Peyer's patch (tissue), 4 donors: Measurements from ENCODE around the gene GSAP.

ENCODE experiments used
- POLR2A ChIP-seq, 2 donors: fragments of 450-650 bp; IDR thresholded peaks; one replicate each; pipeline ENCODE4 v1.5.1; 2017; ENCODE audit warnings: antibody characterized with exemption in 2 of 2, mild to moderate bottlenecking in 2 of 2, moderate library complexity in 2 of 2
- TF ChIP-seq, protein P1 (sequence below), 6 experiments: fragments of 450-650 bp in 4 of 6; fragments of 200-600 bp in 2 of 6; sonication (generic) in 1 of 6; IDR thresholded peaks; one replicate each; pipeline ENCODE4 v1.5.1; 2017 to 2019; ENCODE audit warnings: antibody characterized with exemption in 6 of 6, mild to moderate bottlenecking in 3 of 6, moderate library complexity in 1 of 6

DNA sequence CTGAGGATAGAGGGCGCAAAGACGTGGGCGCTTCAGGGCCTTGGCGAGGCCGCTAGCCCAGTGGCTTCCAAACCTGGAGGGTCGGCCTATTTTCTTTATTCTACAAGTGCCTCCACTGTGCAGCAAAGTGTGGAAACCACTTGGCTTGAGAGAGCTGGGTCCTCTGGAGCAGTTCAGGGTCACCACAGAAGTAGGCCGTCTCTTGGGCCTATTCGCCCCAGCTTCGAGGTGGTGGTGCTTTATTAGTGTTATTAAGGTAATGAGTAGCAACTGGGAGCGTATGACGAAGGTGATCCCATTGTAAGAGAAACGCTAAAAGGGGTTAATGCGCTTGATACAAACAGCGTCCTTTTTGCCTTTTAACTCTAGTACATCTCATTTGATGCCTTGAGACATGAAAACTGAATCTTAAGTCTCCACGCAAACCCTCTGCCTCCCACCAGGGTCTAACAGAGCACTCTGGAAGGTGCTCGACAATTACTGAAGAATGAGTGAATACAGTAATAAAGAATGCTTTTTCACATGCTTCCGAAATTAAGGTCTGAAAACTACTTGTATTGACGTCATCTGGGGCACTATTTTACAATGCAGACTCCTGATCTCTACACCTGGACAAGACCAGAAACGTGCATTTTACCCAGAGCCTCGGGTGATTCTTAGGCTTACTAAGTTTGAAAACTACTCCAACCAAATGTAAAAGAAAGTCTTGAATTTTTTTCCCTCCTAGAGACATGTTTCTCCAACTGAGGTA lies 647 bp upstream of the GSAP start:
- no peak for TF ChIP-seq POLR2A (IDR thresholded peaks at IDR 0.05)
- TF ChIP-seq, protein P1, sequence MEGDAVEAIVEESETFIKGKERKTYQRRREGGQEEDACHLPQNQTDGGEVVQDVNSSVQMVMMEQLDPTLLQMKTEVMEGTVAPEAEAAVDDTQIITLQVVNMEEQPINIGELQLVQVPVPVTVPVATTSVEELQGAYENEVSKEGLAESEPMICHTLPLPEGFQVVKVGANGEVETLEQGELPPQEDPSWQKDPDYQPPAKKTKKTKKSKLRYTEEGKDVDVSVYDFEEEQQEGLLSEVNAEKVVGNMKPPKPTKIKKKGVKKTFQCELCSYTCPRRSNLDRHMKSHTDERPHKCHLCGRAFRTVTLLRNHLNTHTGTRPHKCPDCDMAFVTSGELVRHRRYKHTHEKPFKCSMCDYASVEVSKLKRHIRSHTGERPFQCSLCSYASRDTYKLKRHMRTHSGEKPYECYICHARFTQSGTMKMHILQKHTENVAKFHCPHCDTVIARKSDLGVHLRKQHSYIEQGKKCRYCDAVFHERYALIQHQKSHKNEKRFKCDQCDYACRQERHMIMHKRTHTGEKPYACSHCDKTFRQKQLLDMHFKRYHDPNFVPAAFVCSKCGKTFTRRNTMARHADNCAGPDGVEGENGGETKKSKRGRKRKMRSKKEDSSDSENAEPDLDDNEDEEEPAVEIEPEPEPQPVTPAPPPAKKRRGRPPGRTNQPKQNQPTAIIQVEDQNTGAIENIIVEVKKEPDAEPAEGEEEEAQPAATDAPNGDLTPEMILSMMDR (IDR thresholded peaks at IDR 0.05), result no peak
